ENCODE data around the gene HECW1.

HECW1 gene

DNA sequence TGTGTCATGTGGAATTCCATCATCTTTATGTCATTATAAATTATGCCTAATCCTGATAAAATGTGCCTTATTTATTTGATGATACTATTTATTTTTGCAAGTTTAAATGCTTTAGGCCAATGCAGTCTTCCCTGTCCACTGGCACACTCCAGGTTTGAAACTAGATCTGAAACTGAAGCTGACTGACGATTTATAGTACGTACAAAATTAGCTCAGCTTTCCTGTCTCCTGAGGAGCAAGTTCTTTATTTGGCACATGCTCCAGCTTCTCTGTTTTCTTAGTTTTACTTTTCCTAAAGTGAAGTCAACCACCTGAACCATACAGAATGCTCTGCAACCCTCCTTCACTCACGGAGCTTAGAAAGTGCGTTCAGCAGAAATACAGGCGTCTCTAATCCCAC, 164.1 kb downstream of the HECW1 start:
- DNase-seq (ENCODE audit: low read depth) = no peak
- no peak overlapping the region for H3K4me3 ChIP-seq (ENCODE audit: low read length)
- TF ChIP-seq, protein P1, sequence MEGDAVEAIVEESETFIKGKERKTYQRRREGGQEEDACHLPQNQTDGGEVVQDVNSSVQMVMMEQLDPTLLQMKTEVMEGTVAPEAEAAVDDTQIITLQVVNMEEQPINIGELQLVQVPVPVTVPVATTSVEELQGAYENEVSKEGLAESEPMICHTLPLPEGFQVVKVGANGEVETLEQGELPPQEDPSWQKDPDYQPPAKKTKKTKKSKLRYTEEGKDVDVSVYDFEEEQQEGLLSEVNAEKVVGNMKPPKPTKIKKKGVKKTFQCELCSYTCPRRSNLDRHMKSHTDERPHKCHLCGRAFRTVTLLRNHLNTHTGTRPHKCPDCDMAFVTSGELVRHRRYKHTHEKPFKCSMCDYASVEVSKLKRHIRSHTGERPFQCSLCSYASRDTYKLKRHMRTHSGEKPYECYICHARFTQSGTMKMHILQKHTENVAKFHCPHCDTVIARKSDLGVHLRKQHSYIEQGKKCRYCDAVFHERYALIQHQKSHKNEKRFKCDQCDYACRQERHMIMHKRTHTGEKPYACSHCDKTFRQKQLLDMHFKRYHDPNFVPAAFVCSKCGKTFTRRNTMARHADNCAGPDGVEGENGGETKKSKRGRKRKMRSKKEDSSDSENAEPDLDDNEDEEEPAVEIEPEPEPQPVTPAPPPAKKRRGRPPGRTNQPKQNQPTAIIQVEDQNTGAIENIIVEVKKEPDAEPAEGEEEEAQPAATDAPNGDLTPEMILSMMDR (conservative IDR thresholded peaks at IDR 0.05; ENCODE audit: low read length) = no peak

DNA sequence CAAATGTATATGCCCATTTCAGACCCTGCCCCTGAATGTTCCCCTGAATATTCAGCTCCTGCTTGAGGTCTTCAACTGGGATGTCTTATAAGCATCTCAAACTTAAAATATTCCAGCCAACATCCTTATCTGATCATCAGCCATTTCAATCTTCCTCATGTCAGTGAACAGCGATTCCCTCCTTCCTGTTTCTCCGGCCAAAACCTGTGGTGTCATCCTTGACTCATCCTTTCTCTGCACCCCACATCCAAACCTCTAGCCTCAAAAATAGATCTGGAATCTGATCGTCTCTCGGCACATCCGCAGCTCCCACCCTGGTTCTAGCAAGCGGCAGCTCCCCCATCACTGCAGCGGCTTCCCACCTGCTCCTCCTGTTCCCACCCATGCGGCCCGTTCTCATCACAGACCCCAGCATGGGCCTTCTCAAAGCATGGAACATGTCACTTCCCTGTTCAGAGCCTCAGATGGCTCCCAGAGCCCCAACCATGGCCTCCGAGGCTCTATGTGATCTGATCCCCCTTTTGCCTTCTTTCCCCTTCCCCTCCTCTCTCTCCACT, 165.7 kb downstream of the HECW1 start:
- no peak for DNase-seq (ENCODE audit: low read depth)
- TF ChIP-seq, protein P1 (conservative IDR thresholded peaks at IDR 0.05; ENCODE audit: low read length) = no peak
- H3K4me3 ChIP-seq (ENCODE audit: low read length) = no peak overlapping the region

GRCh38 chr7:43281268-43281667, 168.8 kb downstream of the HECW1 start:
- no peak for DNase-seq (ENCODE audit: low read depth)
- TF ChIP-seq, protein P1 (conservative IDR thresholded peaks at IDR 0.05; ENCODE audit: low read length) = no peak
- no peak overlapping the region for H3K4me3 ChIP-seq (ENCODE audit: low read length)

GRCh38 chr7:43283706-43284105, 171.3 kb downstream of the HECW1 start:
- no peak for DNase-seq (ENCODE audit: low read depth)
- no peak overlapping the region for H3K4me3 ChIP-seq (ENCODE audit: low read length)
- TF ChIP-seq, protein P1 (conservative IDR thresholded peaks at IDR 0.05; ENCODE audit: low read length) = no peak

- H3K4me3 ChIP-seq (ENCODE audit: low read length) = no peak overlapping the region
- DNase-seq (ENCODE audit: low read depth) = no peak
- TF ChIP-seq, protein P1 (conservative IDR thresholded peaks at IDR 0.05; ENCODE audit: low read length) = no peak
Observed at GRCh38 chr7:43289826-43290225, 177.4 kb downstream of the HECW1 start.

DNA sequence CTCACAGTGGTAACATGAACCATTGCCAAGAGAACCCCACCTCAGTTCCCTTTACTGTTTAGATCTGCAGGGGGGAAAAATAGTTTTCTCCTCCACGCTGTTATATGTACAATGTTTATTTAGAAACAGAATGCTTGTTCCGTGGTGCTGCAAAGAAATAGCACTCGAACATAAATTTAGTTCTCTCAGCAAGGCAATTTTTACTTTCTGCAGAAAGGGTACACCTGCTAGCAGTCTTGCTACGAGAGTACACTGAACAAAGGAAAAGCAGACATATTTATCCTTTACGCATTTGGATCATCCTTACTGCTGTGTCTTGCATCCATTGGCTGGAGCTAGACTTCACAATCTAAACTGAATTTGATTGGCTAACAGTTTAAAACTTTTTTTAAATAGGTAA, 178.5 kb downstream of the HECW1 start:
- TF ChIP-seq, protein P1 (conservative IDR thresholded peaks at IDR 0.05; ENCODE audit: low read length) = no peak
- no peak for DNase-seq (ENCODE audit: low read depth)
- H3K4me3 ChIP-seq (ENCODE audit: low read length) = no peak overlapping the region

- TF ChIP-seq, protein P1 (conservative IDR thresholded peaks at IDR 0.05; ENCODE audit: low read length) = no peak
Observed at GRCh38 chr7:43291789-43292188, 179.3 kb downstream of the HECW1 start.

More at GRCh38 chr7:43291789-43292188, 179.3 kb downstream of the HECW1 start:
- DNase-seq (ENCODE audit: low read depth) = no peak
- H3K4me3 ChIP-seq (ENCODE audit: low read length) = no peak overlapping the region

Measured in AG10803 (cell line).